ENCODE results near the gene BPIFA2. TPM values are rescaled to one million over a fixed set of nuclear protein-coding genes. Genes with fewer than 3 reads are reported as not detected.

The BPIFA2 gene
- total RNA-seq, 3 donors from 2014 or later = not detected

DNA sequence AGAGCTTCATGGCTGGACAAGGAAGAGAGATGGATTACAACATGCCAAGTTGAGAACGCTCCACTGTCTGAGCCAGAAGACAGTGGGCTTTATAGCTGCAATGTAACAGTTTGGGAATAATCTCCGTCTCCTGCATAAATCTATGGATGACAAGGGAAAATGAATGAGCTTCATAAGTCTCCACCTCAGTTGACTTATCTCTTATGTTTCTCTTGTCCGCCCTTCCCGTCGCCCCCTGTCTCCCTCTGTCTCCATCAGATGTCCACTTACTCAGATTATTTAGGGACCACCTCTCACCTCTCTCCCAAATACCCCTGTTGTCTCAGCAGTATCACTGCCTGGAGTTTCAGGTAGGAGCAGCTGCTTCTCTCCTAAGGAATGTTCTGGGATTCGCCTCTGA, 13.7 kb upstream of the BPIFA2 start:
- TF ChIP-seq, protein P1, sequence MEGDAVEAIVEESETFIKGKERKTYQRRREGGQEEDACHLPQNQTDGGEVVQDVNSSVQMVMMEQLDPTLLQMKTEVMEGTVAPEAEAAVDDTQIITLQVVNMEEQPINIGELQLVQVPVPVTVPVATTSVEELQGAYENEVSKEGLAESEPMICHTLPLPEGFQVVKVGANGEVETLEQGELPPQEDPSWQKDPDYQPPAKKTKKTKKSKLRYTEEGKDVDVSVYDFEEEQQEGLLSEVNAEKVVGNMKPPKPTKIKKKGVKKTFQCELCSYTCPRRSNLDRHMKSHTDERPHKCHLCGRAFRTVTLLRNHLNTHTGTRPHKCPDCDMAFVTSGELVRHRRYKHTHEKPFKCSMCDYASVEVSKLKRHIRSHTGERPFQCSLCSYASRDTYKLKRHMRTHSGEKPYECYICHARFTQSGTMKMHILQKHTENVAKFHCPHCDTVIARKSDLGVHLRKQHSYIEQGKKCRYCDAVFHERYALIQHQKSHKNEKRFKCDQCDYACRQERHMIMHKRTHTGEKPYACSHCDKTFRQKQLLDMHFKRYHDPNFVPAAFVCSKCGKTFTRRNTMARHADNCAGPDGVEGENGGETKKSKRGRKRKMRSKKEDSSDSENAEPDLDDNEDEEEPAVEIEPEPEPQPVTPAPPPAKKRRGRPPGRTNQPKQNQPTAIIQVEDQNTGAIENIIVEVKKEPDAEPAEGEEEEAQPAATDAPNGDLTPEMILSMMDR (IDR thresholded peaks at IDR 0.05) = no peak
- Histone ChIP-seq H3K4me1 (ENCODE audit: low read depth) (no peaks in the 10 kb centered on the region), H3K4me3 (no peak overlapping the region), H3K9me3 (no peaks in the 10 kb centered on the region), H3K36me3 (ENCODE audit: low read depth) (no peaks in the 10 kb centered on the region)
- intact Hi-C loops (cut with DNase I, micrococcal nuclease) = no loop called here
- ATAC-seq = no peak
- no peak for DNase-seq

DNA sequence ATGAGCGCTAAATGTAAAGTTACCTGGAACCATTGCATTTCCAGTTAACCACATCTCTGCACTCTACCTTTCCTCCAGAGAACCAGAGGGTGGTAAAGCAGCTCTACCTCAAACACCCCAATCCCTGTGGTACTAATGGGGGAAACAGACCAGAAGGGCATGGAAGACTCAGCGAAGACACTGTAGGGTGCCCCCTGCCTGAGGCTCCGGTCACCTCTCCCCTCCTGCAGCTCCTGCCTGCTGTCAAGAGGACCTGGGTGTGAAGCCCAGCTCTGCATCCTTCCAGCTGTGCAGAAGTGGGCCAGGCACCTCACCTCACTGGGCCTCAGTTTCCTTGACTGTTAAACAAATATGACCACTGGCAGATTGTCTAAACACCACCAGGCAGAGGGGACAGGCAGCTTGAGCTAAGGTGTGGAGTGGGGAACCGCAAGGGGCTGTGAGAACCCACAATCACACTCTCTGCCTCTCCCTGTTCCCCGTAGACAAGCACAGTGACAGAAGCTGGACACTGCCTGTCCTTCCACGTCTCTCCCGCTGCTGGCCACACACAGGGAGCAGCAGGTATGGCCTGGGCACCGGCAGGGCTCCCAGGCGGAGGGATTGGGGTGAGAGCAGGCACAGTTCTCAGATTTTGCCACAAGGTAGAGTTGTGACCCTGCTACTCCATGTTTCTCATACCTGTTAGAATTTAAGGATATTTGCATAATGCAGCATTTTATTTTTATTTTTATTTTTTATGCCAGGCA, 9.1 kb upstream of the BPIFA2 start:
- TF ChIP-seq, protein P1 (IDR thresholded peaks at IDR 0.05) = no peak
- ATAC-seq (no peak), DNase-seq (no peak)
- Histone ChIP-seq H3K4me3 (no peak overlapping the region), H3K9me3 (no peaks in the 10 kb centered on the region), H3K36me3 (ENCODE audit: low read depth) (no peaks in the 10 kb centered on the region), H3K4me1 (ENCODE audit: low read depth) (no peaks in the 10 kb centered on the region)
- intact Hi-C loops (cut with DNase I, micrococcal nuclease) = no loop called here

DNA sequence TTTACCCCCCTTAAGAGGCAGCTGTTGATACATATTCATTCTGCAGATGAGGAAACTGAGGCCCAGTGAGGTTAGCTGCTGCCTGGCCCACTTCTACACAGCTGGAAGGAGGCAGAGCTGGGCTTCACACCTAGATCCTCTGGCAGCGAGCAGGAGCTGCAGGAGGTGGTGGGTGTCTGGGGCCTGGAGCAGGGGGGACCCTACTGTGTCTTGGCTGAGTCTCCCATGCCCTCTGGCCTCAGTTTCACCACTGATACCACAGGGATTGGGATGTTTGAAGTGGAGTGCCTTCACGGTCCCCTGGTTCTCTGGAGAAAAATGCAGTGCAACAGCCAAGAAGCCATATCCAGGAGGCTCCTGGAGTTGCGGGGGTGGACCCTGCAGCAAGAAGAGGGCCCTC, 8.2 kb upstream of the BPIFA2 start:
- Histone ChIP-seq H3K4me3 (no peak overlapping the region), H3K9me3 (no peaks in the 10 kb centered on the region), H3K4me1 (ENCODE audit: low read depth) (no peaks in the 10 kb centered on the region), H3K36me3 (ENCODE audit: low read depth) (no peaks in the 10 kb centered on the region)
- intact Hi-C loops (cut with DNase I, micrococcal nuclease) = no loop called here
- ATAC-seq (no peak), DNase-seq (no peak)
- TF ChIP-seq, protein P1 (IDR thresholded peaks at IDR 0.05) = no peak

DNA sequence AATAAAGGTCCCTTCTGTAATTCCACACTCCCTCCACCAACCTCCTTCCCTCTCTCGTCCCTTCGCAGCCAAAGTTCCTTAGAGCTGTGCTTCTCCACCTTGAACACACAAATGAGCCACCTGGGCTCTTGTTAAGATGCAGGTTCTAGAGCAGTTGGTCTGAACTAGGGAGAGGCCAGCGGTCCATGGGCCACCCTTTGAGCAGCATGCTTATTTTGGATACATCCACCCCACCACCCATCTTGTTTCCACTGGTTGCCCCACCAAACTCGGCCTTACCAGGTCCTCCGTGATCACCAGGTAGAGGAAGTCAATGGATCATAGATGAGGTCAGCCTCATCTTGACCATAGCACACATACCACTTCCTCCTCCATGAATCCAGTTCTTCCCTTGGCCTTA, 7.3 kb upstream of the BPIFA2 start:
- intact Hi-C loops (cut with DNase I, micrococcal nuclease) = no loop called here
- no peak overlapping the region for H3K4me3 ChIP-seq
- ATAC-seq (no peak), DNase-seq (no peak)
- H3K4me1 ChIP-seq (ENCODE audit: low read depth) = no peaks in the 10 kb centered on the region
- no peaks in the 10 kb centered on the region for H3K9me3 ChIP-seq
- no peaks in the 10 kb centered on the region for H3K36me3 ChIP-seq (ENCODE audit: low read depth)
- TF ChIP-seq, protein P1 (IDR thresholded peaks at IDR 0.05) = no peak

DNA sequence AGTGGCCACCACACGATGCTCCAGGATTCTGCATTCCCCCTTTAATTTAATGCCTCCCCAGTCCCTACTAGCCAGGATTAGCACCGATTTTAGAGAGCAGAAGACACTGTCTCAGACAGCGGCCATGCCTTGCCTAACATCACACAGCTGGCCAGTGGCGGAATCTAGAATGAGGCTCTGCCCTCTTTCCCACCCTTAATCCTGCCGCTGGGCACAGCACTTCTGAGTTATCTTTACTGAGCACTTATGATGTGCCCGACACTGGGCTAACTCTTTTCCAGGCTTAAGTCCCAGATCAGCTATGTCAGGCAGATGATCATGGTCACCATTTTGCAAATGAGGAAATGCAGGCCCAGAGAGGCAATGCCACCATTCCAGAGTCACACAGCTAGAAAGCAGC, 5.6 kb upstream of the BPIFA2 start:
- intact Hi-C loops (cut with DNase I, micrococcal nuclease) = no loop called here
- DNase-seq = no peak
- H3K9me3 ChIP-seq = no peaks in the 10 kb centered on the region
- TF ChIP-seq, protein P1 (IDR thresholded peaks at IDR 0.05) = no peak
- H3K36me3 ChIP-seq (ENCODE audit: low read depth) = no peaks in the 10 kb centered on the region
- no peaks in the 10 kb centered on the region for H3K4me1 ChIP-seq (ENCODE audit: low read depth)
- no peak for ATAC-seq
- H3K4me3 ChIP-seq = no peak overlapping the region

DNA sequence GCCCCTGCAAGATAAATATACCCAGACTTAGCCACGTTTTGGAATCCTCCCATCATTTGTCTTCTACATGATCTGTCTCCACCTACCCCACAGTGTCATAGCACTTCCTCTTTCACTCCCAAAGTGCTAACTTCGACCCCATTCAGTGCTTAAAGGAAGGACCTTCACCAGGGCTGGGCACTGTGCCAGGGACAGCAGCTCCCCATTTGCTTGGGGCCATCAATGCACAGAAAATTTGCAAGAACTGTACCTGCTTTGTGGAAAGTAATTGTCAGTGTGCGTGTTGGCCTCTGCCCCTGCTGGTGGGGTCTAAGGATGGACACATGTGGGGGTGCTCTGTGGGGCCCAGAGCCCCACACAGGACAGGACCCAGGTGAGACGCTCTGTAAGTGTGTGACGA, 5.2 kb upstream of the BPIFA2 start:
- Histone ChIP-seq H3K4me3 (no peak overlapping the region), H3K9me3 (no peaks in the 10 kb centered on the region), H3K36me3 (ENCODE audit: low read depth) (no peaks in the 10 kb centered on the region), H3K4me1 (ENCODE audit: low read depth) (no peaks in the 10 kb centered on the region)
- intact Hi-C loops (cut with DNase I, micrococcal nuclease) = no loop called here
- DNase-seq (no peak), ATAC-seq (no peak)
- TF ChIP-seq, protein P1 (IDR thresholded peaks at IDR 0.05) = no peak

Data from mucosa of descending colon (tissue), 3 donors.